Lung (tissue), 12 donors: ENCODE results near the gene KMT2D. TPM values are rescaled to one million over a fixed set of nuclear protein-coding genes. Genes with fewer than 3 reads are reported as not detected.

ENCODE experiments used
- ATAC-seq: fragments of 200-7000 bp; cut with Tn5 transposase; one replicate; pipeline ENCODE4 v1.9.1; 2020; ENCODE audit warnings: moderate number of reproducible peaks; ENCODE audit not compliant: insufficient read depth, low FRiP score
- DNase-seq, 3 donors: peaks; one replicate each; pipeline ENCODE4 v3.0.0-alpha.2; 2013 to 2017
- H3K27ac ChIP-seq, 2 donors: one replicate each; pipeline ENCODE4 v1.5.1; 2013; ENCODE audit warnings: mild to moderate bottlenecking in 2 of 2, moderate library complexity in 2 of 2, control low read depth in 1 of 2, inconsistent platforms in 1 of 2, low read depth in 1 of 2, low read length in 1 of 2
- H3K27me3 ChIP-seq, 3 donors: one replicate each; pipeline ENCODE4 v1.5.1; 2013; ENCODE audit warnings: low read length in 2 of 3; ENCODE audit not compliant: control insufficient read depth in 3 of 3, insufficient read depth in 3 of 3
- H3K36me3 ChIP-seq, 4 donors: one replicate each; pipeline ENCODE4 v1.5.1; 2013; ENCODE audit warnings: low read length in 4 of 4, mild to moderate bottlenecking in 1 of 4, moderate library complexity in 1 of 4; ENCODE audit not compliant: control insufficient read depth in 4 of 4, insufficient read depth in 4 of 4
- H3K4me1 ChIP-seq, 5 donors: one replicate each; pipeline ENCODE4 v1.5.1; 2013; ENCODE audit warnings: low read length in 5 of 5, mild to moderate bottlenecking in 2 of 5, moderate library complexity in 1 of 5; ENCODE audit not compliant: control insufficient read depth in 5 of 5, insufficient read depth in 5 of 5
- H3K4me3 ChIP-seq: one replicate; pipeline ENCODE4 v1.5.1; 2013; ENCODE audit warnings: mild to moderate bottlenecking, control low read depth, moderate library complexity
- H3K9ac ChIP-seq, 2 donors: one replicate each; pipeline ENCODE4 v1.5.1; 2013; ENCODE audit warnings: low read length in 2 of 2, control low read depth in 1 of 2; ENCODE audit not compliant: insufficient read depth in 1 of 2
- H3K9me3 ChIP-seq, 4 donors: one replicate each; pipeline ENCODE4 v1.5.1; 2013; ENCODE audit warnings: low read length in 3 of 4, mild to moderate bottlenecking in 1 of 4, moderate library complexity in 1 of 4; ENCODE audit not compliant: control insufficient read depth in 4 of 4, insufficient read depth in 3 of 4
- WGBS, 2 donors: extraction: QIAGEN DNeasy Blood & Tissue Kit; methylation state at CpG; one replicate each; pipeline ENCODE4 v1.1.7; 2013; 5-methylcytosine and 5-hydroxymethylcytosine counted together
- polyA plus RNA-seq, 2 donors: library from polyadenylated mRNA; stranded (reverse); fragments of 200-250 nt; gene quantifications; one replicate each; pipeline ENCODE4 v1.2.1, GENCODE V29; 2013
- total RNA-seq, 2 donors: library from RNA; depleted of rRNA in 1 of 2; stranded (reverse); fragments of >200 nt in 1 of 2; gene quantifications; one replicate each; pipeline ENCODE4 v1.2.1, GENCODE V29; 2014 to 2021
- TF ChIP-seq, protein P1 (sequence below): IDR thresholded peaks from 2 replicates; pipeline ENCODE4 v1.5.1; 2012; ENCODE audit warnings: mild to moderate bottlenecking; ENCODE audit errors: control extremely low read depth, extremely low read depth
- donor health status: control.
- donor health status: control.
- donor health status: Bipolar disorder and iron deficiency.
- donor health status: healthy.
- donor health status: DM: yes; HTN: yes; CAD: no.

The KMT2D gene
- total and polyA plus RNA-seq, 4 donors = 27.6 to 115 (median 49.2) TPM

DNA sequence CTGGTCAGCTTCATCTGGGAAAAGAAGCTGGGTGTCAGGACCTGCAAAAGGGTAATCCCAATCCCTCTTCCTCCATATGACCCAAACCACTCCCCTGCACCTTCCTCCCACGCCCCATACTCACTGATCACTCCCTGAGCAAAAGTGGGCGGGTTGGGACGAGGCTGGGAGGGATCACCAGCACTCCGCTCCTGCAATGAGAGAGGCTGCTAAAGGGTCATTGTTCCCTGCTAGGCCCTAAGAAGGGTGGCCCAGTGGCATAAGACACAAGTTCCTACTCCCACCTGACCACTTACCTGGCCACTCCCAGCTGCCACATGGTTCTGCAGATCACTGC lies 26.3 kb downstream of the KMT2D start:
- Histone ChIP-seq H3K9ac (no peak overlapping the region), H3K27ac (no peak overlapping the region), H3K4me3 (no peak overlapping the region), H3K9me3 (no peaks in the 10 kb centered on the region), H3K4me1 (peaks cover 0 to 4% (median 0%) of the 10 kb centered on the region in 5 donors), H3K27me3 (no peaks in the 10 kb centered on the region), H3K36me3 (peaks cover 24 to 69% (median 55%) of the 10 kb centered on the region in 4 donors)
- ATAC-seq (no peak), DNase-seq (no peak)
- 84 to 89% methylated on average over 4 of the region's 4 CpGs for WGBS, 2 donors
- TF ChIP-seq, protein P1, sequence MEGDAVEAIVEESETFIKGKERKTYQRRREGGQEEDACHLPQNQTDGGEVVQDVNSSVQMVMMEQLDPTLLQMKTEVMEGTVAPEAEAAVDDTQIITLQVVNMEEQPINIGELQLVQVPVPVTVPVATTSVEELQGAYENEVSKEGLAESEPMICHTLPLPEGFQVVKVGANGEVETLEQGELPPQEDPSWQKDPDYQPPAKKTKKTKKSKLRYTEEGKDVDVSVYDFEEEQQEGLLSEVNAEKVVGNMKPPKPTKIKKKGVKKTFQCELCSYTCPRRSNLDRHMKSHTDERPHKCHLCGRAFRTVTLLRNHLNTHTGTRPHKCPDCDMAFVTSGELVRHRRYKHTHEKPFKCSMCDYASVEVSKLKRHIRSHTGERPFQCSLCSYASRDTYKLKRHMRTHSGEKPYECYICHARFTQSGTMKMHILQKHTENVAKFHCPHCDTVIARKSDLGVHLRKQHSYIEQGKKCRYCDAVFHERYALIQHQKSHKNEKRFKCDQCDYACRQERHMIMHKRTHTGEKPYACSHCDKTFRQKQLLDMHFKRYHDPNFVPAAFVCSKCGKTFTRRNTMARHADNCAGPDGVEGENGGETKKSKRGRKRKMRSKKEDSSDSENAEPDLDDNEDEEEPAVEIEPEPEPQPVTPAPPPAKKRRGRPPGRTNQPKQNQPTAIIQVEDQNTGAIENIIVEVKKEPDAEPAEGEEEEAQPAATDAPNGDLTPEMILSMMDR = no peak

DNA sequence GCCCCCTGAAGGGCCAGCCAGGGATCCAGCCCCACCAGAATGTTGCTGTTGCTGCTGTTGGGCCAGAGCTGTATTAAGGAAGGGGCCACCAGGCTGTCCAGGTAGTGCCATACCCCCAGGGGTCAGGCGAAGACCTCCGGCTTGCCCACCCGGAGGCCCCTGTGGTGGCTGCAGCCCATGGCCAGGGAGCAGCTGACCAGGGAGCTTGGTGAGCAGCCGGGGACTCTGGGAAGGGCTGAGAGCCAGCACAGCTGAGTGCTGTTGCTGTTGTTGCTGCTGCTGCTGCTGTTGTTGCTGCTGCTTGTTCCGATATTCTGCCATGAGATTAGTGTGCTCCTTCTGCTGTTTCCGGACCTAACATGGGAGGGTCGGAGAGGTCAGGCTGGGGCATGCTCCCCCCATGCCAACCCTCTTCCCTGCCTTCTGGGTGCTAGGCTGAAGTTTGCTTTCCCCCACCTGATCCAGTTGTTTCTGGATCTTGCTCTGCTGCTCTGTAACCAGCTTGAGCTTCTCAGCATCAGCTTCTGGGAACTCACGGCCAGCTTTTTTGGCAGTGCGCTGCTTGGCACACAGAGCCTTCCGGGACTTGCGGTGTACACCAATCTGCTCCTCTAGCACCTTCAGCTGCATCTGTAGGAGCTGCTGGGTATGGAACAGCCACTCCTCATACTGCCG lies 26.8 kb downstream of the KMT2D start:
- Histone ChIP-seq H3K4me1 (peaks cover 0 to 4% (median 0%) of the 10 kb centered on the region in 5 donors), H3K27me3 (no peaks in the 10 kb centered on the region), H3K9me3 (no peaks in the 10 kb centered on the region), H3K36me3 (peaks cover 21 to 68% (median 55%) of the 10 kb centered on the region in 4 donors), H3K9ac (no peak overlapping the region), H3K27ac (no peak overlapping the region), H3K4me3 (no peak overlapping the region)
- DNase-seq (peak in 2 of 3 donors; percentile 20 to 61), ATAC-seq (no peak)
- TF ChIP-seq, protein P1 = no peak
- WGBS, 2 donors = 81 to 87% methylated on average over 12 of the region's 12 CpGs

DNA sequence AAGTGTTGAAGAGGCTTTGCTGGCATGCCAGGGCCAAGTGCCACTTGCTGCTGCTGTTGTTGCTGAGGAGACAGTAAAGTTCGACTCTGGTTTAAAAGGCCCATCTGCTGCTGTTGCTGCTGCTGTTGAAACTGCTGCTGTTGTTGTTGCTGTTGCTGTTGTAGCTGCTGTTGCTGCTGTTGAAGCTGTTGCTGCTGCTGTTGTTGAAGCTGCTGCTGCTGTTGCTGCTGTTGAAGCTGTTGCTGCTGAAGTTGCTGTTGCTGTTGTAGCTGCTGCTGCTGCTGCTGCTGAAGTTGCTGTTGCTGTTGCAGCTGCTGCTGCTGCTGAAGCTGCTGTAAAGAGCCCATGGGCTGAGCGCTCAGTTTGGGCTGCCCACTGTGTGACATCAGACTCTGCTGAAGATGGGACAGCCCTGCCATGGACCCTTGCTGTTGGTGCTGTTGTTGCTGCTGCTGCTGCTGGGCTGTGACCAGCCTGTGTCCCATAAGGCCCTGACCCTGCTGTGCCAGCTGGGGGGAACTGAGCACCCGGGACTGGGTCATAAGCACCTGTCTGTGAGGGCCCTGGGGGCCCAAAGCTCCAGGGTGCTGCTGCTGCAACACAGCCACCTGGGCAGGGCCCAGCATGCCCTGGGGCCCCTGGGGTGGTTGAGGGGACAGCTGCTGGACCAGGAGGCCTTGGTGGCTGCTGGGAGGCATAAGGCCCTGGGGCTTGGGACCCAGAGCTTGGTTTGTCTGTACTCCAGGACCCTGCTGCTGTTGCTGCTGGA lies 27.7 kb downstream of the KMT2D start:
- Histone ChIP-seq H3K4me1 (peaks cover 0 to 4% (median 0%) of the 10 kb centered on the region in 5 donors), H3K9me3 (no peaks in the 10 kb centered on the region), H3K36me3 (peaks cover 13 to 69% (median 57%) of the 10 kb centered on the region in 4 donors), H3K27me3 (no peaks in the 10 kb centered on the region), H3K4me3 (no peak overlapping the region), H3K9ac (no peak overlapping the region), H3K27ac (no peak overlapping the region)
- WGBS, 2 donors = 82 to 92% methylated on average over 3 of the region's 3 CpGs
- DNase-seq = no peak
- ATAC-seq = no peak
- TF ChIP-seq, protein P1 = no peak
